Upper lobe of left lung (tissue), 6 donors: ENCODE measurements around the gene PAX7. TPM values are rescaled to one million over a fixed set of nuclear protein-coding genes. Genes with fewer than 3 reads are reported as not detected.
A peak's percentile ranks its signal among the peaks of the same experiment; 100 is the strongest.

Experiments
- ATAC-seq, 2 donors: fragments of 200-7000 bp; cut with Tn5 transposase; one replicate each; pipeline ENCODE4 v1.9.1; 2022; ENCODE audit warnings: mild to moderate bottlenecking in 2 of 2, moderate library complexity in 2 of 2; ENCODE audit not compliant: low FRiP score in 2 of 2
- DNase-seq, 2 donors: peaks; one replicate each; pipeline ENCODE4 v3.0.0-alpha.2; 2019 to 2020
- H3K27ac ChIP-seq, 4 donors: fragments of 200-600 bp; sonication (generic); one replicate each; pipeline ENCODE4 v1.5.1; 2016 to 2019
- H3K27me3 ChIP-seq, 4 donors: fragments of 200-600 bp; sonication (generic); one replicate each; pipeline ENCODE4 v1.5.1; 2017 to 2019
- H3K36me3 ChIP-seq, 4 donors: fragments of 200-600 bp; sonication (generic); one replicate each; pipeline ENCODE4 v1.5.1; 2016 to 2019
- H3K4me1 ChIP-seq, 4 donors: fragments of 200-600 bp; sonication (generic); one replicate each; pipeline ENCODE4 v1.5.1; 2018 to 2019
- H3K4me3 ChIP-seq, 4 donors: fragments of 200-600 bp; sonication (generic); one replicate each; pipeline ENCODE4 v1.5.1; 2017 to 2019; ENCODE audit warnings: mild to moderate bottlenecking in 2 of 4, moderate library complexity in 1 of 4
- H3K9me3 ChIP-seq, 4 donors: fragments of 200-600 bp; sonication (generic); one replicate each; pipeline ENCODE4 v1.5.1; 2018 to 2019
- EP300 ChIP-seq, 4 donors: sonication (generic); formaldehyde crosslinking; IDR thresholded peaks; one replicate each; pipeline ENCODE4 v1.5.1; 2017; ENCODE audit warnings: antibody characterized with exemption in 4 of 4, control low read depth in 2 of 4
- POLR2A ChIP-seq, 4 donors: fragments of 450-650 bp; IDR thresholded peaks; one replicate each; pipeline ENCODE4 v1.5.1; 2016 to 2017; ENCODE audit warnings: antibody characterized with exemption in 4 of 4, mild to moderate bottlenecking in 2 of 4
- POLR2AphosphoS5 ChIP-seq, 2 donors: sonication (generic); formaldehyde crosslinking; IDR thresholded peaks; one replicate each; pipeline ENCODE4 v1.5.1; 2017; ENCODE audit warnings: antibody characterized with exemption in 2 of 2
- WGBS, 2 donors: methylation state at CpG; one replicate each; pipeline ENCODE4 v1.1.5; 2017 to 2018; 5-methylcytosine and 5-hydroxymethylcytosine counted together
- total RNA-seq, 6 donors: library from RNA; depleted of rRNA in 4 of 6; stranded (reverse); fragments of >200 nt in 4 of 6; gene quantifications; one replicate each; pipeline versions ENCODE4 v1.1.0 to v1.2.1, GENCODE V29; 2016 to 2021
- TF ChIP-seq, protein P1 (sequence below), 6 experiments: fragments of 450-650 bp in 4 of 6; fragments of 200-600 bp in 2 of 6; sonication (generic) in 2 of 6; IDR thresholded peaks; one replicate each; pipeline ENCODE4 v1.5.1; 2016 to 2019; ENCODE audit warnings: antibody characterized with exemption in 6 of 6
- donor health status: DM: no; HTN: no; CAD: no; lungs with moderate emphysema.
- donor health status: DM: no; HTN: yes; CAD: no; lungs with severe emphysema.

Gene PAX7
- total RNA-seq, 6 donors from 2014 or later, result not detected

- Histone ChIP-seq H3K4me3 (no peak overlapping the region), H3K4me1 (peaks cover 0 to 7% (median 0%) of the 10 kb centered on the region in 4 donors), H3K27ac (no peak overlapping the region), H3K36me3 (no peaks in the 10 kb centered on the region), H3K9me3 (no peaks in the 10 kb centered on the region), H3K27me3 (peaks cover 0 to 3% (median 1%) of the 10 kb centered on the region in 4 donors)
- 37 to 43% methylated on average over 5 of the region's 5 CpGs for WGBS, 2 donors
- ATAC-seq (no peak), DNase-seq (no peak)
- no peak for TF ChIP-seq POLR2A (IDR thresholded peaks at IDR 0.05)
- TF ChIP-seq EP300 (IDR thresholded peaks at IDR 0.05), result no peak
- TF ChIP-seq, protein P1, sequence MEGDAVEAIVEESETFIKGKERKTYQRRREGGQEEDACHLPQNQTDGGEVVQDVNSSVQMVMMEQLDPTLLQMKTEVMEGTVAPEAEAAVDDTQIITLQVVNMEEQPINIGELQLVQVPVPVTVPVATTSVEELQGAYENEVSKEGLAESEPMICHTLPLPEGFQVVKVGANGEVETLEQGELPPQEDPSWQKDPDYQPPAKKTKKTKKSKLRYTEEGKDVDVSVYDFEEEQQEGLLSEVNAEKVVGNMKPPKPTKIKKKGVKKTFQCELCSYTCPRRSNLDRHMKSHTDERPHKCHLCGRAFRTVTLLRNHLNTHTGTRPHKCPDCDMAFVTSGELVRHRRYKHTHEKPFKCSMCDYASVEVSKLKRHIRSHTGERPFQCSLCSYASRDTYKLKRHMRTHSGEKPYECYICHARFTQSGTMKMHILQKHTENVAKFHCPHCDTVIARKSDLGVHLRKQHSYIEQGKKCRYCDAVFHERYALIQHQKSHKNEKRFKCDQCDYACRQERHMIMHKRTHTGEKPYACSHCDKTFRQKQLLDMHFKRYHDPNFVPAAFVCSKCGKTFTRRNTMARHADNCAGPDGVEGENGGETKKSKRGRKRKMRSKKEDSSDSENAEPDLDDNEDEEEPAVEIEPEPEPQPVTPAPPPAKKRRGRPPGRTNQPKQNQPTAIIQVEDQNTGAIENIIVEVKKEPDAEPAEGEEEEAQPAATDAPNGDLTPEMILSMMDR (IDR thresholded peaks at IDR 0.05), result no peak
- TF ChIP-seq POLR2AphosphoS5 (IDR thresholded peaks at IDR 0.05), result no peak
Measured at GRCh38 chr1:18673976-18674375, 43.3 kb downstream of the PAX7 start.

DNA sequence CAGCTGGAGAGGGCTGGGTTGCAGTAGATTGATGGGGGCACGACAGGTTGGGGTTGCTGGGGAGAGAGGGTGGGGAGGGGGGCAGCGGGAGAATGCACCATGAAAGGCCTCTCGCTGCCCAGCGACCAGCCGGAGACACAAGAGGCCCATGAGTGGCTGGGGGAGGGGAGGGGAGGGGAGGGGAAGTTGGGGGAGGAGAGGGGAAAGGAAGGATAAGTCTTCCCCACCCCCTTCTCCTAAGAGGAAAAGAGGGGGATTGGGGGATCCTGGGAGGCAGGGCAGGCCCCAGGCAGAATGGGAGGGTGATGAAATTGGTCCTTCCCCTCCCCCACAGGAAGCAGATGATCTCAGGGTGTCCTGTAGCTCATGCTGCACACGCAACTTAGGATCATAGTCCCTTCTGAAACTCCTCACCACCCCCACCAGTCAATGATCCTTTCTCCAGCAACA is 45.7 kb downstream of the PAX7 start:
- no peak for ATAC-seq

GRCh38 chr1:18681423-18681835 is 50.8 kb downstream of the PAX7 start:
- WGBS, 2 donors, result 70 to 77% methylated on average over 4 of the region's 4 CpGs
- Histone ChIP-seq H3K4me1 (no peaks in the 10 kb centered on the region), H3K36me3 (no peaks in the 10 kb centered on the region), H3K4me3 (no peak overlapping the region), H3K27me3 (no peaks in the 10 kb centered on the region), H3K27ac (no peak overlapping the region), H3K9me3 (no peaks in the 10 kb centered on the region)
- no peak for DNase-seq
- TF ChIP-seq POLR2A (IDR thresholded peaks at IDR 0.05) (no peak), POLR2AphosphoS5 (IDR thresholded peaks at IDR 0.05) (no peak), EP300 (IDR thresholded peaks at IDR 0.05) (no peak)
- TF ChIP-seq, protein P1 (IDR thresholded peaks at IDR 0.05), result peak in 5 of 6 experiments; percentile 34 to 57 (median 48)
- ATAC-seq, result peak in 1 of 2 donors; percentile 65

More for the DNA sequence above, 45.7 kb downstream of the PAX7 start:
- TF ChIP-seq, protein P1 (IDR thresholded peaks at IDR 0.05), result no peak
- TF ChIP-seq POLR2AphosphoS5 (IDR thresholded peaks at IDR 0.05) (no peak), EP300 (IDR thresholded peaks at IDR 0.05) (no peak), POLR2A (IDR thresholded peaks at IDR 0.05) (no peak)
- Histone ChIP-seq H3K4me3 (no peak overlapping the region), H3K27ac (no peak overlapping the region), H3K4me1 (no peaks in the 10 kb centered on the region), H3K9me3 (no peaks in the 10 kb centered on the region), H3K27me3 (peaks cover 0 to 3% (median 1%) of the 10 kb centered on the region in 4 donors), H3K36me3 (no peaks in the 10 kb centered on the region)
- no peak for DNase-seq
- 10 to 16% methylated on average over 5 to 6 of the region's 6 CpGs for WGBS, 2 donors

DNA sequence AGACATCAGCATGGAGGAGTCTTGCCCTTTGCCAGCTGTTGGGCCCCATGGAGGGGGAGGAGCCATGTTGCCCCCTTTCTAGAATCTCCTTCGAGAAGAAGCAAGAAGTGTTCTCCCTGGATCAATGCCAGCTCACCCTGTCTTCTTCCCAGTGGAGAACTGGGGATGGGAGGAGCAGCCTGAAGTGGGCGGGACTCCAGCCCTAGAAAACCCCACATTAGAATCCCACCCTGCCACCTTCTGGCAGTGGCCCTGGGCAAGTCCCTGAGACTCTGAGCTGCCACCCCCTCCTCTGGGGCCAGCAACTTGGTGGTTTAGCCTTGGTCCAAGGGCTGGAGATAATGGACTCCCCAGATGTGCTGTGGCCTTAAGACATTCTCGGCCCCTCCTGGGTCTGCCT is 51.7 kb downstream of the PAX7 start:
- no peak for TF ChIP-seq EP300 (IDR thresholded peaks at IDR 0.05)
- no peak for TF ChIP-seq POLR2AphosphoS5 (IDR thresholded peaks at IDR 0.05)
- TF ChIP-seq POLR2A (IDR thresholded peaks at IDR 0.05), result no peak
- TF ChIP-seq, protein P1 (IDR thresholded peaks at IDR 0.05), result no peak
- ATAC-seq, result no peak
- H3K27me3 ChIP-seq, result no peaks in the 10 kb centered on the region

DNA sequence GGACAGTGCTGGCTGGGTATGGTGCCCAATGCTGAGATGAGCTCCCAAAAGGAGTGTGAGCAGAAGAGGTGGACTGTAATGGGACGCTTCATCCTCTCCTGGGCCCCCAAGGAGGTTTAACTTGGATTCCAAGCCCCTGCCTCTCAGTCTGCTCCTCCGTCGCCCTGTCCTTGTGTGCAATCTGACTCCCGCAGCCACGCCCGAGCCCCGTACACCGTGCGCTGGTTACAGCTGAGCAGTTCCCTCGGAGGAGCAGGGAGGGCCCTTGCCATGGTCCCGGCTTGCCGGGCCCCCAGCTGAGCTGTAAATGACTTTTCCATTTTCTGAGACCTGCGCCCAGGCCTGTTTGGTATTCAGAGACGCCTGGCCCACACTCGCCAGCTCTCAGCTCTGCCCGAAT is 53.7 kb downstream of the PAX7 start:
- no peak for ATAC-seq
- DNase-seq, result no peak
- no peaks in the 10 kb centered on the region for H3K36me3 ChIP-seq
- H3K4me3 ChIP-seq, result no peak overlapping the region
- no peaks in the 10 kb centered on the region for H3K9me3 ChIP-seq
- WGBS, 2 donors, result 40 to 41% methylated on average over 12 to 16 of the region's 16 CpGs
- no peaks in the 10 kb centered on the region for H3K27me3 ChIP-seq
- H3K4me1 ChIP-seq, result no peaks in the 10 kb centered on the region
- no peak overlapping the region for H3K27ac ChIP-seq
- no peak for TF ChIP-seq EP300 (IDR thresholded peaks at IDR 0.05)
- TF ChIP-seq, protein P1 (IDR thresholded peaks at IDR 0.05), result no peak
- TF ChIP-seq POLR2A (IDR thresholded peaks at IDR 0.05), result no peak
- no peak for TF ChIP-seq POLR2AphosphoS5 (IDR thresholded peaks at IDR 0.05)

More for the DNA sequence above, 51.7 kb downstream of the PAX7 start:
- no peaks in the 10 kb centered on the region for H3K4me1 ChIP-seq
- no peak for DNase-seq
- WGBS, 2 donors, result 15 to 70% methylated on average over 2 to 3 of the region's 3 CpGs
- H3K9me3 ChIP-seq, result no peaks in the 10 kb centered on the region
- H3K4me3 ChIP-seq, result no peak overlapping the region
- no peaks in the 10 kb centered on the region for H3K36me3 ChIP-seq
- H3K27ac ChIP-seq, result no peak overlapping the region
